IPS DF 19.7 (cell line): ENCODE measurements around the gene MAPKAP1.

ENCODE experiments used
- DNase-seq: peaks from one replicate; pipeline ENCODE4 v3.0.0-alpha.2; 2013; ENCODE audit warnings: low read depth, low spot score

MAPKAP1 gene

GRCh38 chr9:125706651-125707471 is at the start of gene MAPKAP1:
MAPKAP1 (minus strand) TSS chr9:125707208; CDS start chr9:125672574, 34,634 bp downstream.
- DNase-seq: peak; percentile 90

GRCh38 chr9:125756518-125756917 is 49.5 kb upstream of the MAPKAP1 start:
- DNase-seq: no peak

GRCh38 chr9:125755340-125755739 is 48.3 kb upstream of the MAPKAP1 start:
- no peak for DNase-seq

- DNase-seq: no peak
Measured at GRCh38 chr9:125754096-125754495, 47.1 kb upstream of the MAPKAP1 start.

- no peak for DNase-seq
Measured at GRCh38 chr9:125752070-125752628, 45.1 kb upstream of the MAPKAP1 start.

GRCh38 chr9:125750627-125751011 is 43.6 kb upstream of the MAPKAP1 start:
- no peak for DNase-seq

GRCh38 chr9:125749951-125750626 is 43.1 kb upstream of the MAPKAP1 start:
- no peak for DNase-seq

- DNase-seq: no peak
Measured at GRCh38 chr9:125749287-125749935, 42.4 kb upstream of the MAPKAP1 start.

- DNase-seq: no peak
Measured at GRCh38 chr9:125748446-125749099, 41.6 kb upstream of the MAPKAP1 start.

GRCh38 chr9:125747765-125748445 is 40.9 kb upstream of the MAPKAP1 start:
- no peak for DNase-seq

- no peak for DNase-seq
Measured at GRCh38 chr9:125747053-125747764, 40.2 kb upstream of the MAPKAP1 start, which contains the start of gene PBX3. PBX3 (plus strand) TSS chr9:125747373.

GRCh38 chr9:125746774-125747052 is 39.7 kb upstream of the MAPKAP1 start:
- DNase-seq: no peak

- DNase-seq: peak; percentile 93
Measured at GRCh38 chr9:125746017-125746773, 39.2 kb upstream of the MAPKAP1 start.

GRCh38 chr9:125745682-125746016 is 38.6 kb upstream of the MAPKAP1 start:
- DNase-seq: no peak

- DNase-seq: no peak
Measured at GRCh38 chr9:125745018-125745417, 38.0 kb upstream of the MAPKAP1 start.

GRCh38 chr9:125744616-125745015 is 37.6 kb upstream of the MAPKAP1 start:
- no peak for DNase-seq

- DNase-seq: no peak
Measured at GRCh38 chr9:125743682-125744428, 36.8 kb upstream of the MAPKAP1 start.

GRCh38 chr9:125742657-125743056 is 35.6 kb upstream of the MAPKAP1 start:
- no peak for DNase-seq

GRCh38 chr9:125739436-125739835 is 32.4 kb upstream of the MAPKAP1 start:
- no peak for DNase-seq
